Type B pancreatic cell (in vitro differentiated cells): ENCODE data around the gene CENPH. TPM values are rescaled to one million over a fixed set of nuclear protein-coding genes. Genes with fewer than 3 reads are reported as not detected.
A peak's percentile ranks its signal among the peaks of the same experiment; 100 is the strongest.
"Not testable (repeated sequence)": the region's sequence is repeated elsewhere in the genome, so short reads cannot be mapped to it uniquely, and the experiment has no call there.

Experiments
- DNase-seq: peaks from one replicate; pipeline ENCODE4 v3.0.0; 2021; ENCODE audit warnings: mixed read lengths; ENCODE audit not compliant: unreplicated experiment; ENCODE audit errors: extremely low spot score
- H3K27ac Mint-ChIP-seq: 2 replicates; pipeline ENCODE4 v1.8.0; 2021; ENCODE audit warnings: mild to moderate bottlenecking, mixed read lengths
- H3K27me3 Mint-ChIP-seq: 2 replicates; pipeline ENCODE4 v1.8.0; 2021; ENCODE audit warnings: mixed read lengths
- H3K36me3 Mint-ChIP-seq: 2 replicates; pipeline ENCODE4 v1.8.0; 2021; ENCODE audit warnings: mixed read lengths
- H3K4me1 Mint-ChIP-seq: one replicate; pipeline ENCODE4 v1.8.0; 2021; ENCODE audit warnings: mixed read lengths; ENCODE audit not compliant: unreplicated experiment
- H3K4me3 Mint-ChIP-seq: 2 replicates; pipeline ENCODE4 v1.8.0; 2021; ENCODE audit warnings: mild to moderate bottlenecking, mixed read lengths
- H3K9me3 Mint-ChIP-seq: 2 replicates; pipeline ENCODE4 v1.8.0; 2021; ENCODE audit warnings: mixed read lengths
- total RNA-seq: library from RNA; stranded (reverse); gene quantifications from 2 replicates; pipeline ENCODE4 v1.2.1, GENCODE V29; 2021; ENCODE audit warnings: low replicate concordance
- TF ChIP-seq, protein P1 (sequence below): fragments of 200-600 bp; sonication (generic); conservative IDR thresholded peaks from 2 replicates; pipeline ENCODE4 v1.5.0; 2021; ENCODE audit warnings: antibody characterized with exemption, mild to moderate bottlenecking

CENPH gene
- total RNA-seq, 1 donor from 2014 or later, result 27.0 TPM

DNA sequence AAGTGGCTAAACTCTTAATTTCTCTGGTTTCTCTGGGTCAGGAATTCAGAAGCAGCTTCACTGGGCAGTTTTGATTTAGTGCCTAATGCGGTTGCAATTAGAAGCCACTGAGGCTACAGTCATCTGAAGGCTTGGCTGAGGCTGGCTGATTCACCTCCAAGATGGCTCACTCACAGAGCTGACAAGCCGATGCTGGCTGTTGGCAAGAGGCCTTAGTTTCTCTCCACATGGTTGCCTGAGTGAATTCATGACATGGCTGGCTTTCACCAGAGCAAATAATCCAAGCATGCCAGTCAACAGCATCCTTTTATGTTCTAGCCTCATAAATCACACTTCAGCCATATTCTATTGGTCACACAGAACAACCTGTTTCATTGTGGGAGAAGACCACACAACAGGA, 42.5 kb downstream of the CENPH start:
- H3K27ac Mint-ChIP-seq, result no peak overlapping the region
- DNase-seq, result no peak
- H3K27me3 Mint-ChIP-seq, result no peaks in the 10 kb centered on the region
- H3K4me3 Mint-ChIP-seq, result peak overlapping the region; percentile 49
- no peaks in the 10 kb centered on the region for H3K9me3 Mint-ChIP-seq
- H3K4me1 Mint-ChIP-seq, result peaks cover 13% of the 10 kb centered on the region
- TF ChIP-seq, protein P1, sequence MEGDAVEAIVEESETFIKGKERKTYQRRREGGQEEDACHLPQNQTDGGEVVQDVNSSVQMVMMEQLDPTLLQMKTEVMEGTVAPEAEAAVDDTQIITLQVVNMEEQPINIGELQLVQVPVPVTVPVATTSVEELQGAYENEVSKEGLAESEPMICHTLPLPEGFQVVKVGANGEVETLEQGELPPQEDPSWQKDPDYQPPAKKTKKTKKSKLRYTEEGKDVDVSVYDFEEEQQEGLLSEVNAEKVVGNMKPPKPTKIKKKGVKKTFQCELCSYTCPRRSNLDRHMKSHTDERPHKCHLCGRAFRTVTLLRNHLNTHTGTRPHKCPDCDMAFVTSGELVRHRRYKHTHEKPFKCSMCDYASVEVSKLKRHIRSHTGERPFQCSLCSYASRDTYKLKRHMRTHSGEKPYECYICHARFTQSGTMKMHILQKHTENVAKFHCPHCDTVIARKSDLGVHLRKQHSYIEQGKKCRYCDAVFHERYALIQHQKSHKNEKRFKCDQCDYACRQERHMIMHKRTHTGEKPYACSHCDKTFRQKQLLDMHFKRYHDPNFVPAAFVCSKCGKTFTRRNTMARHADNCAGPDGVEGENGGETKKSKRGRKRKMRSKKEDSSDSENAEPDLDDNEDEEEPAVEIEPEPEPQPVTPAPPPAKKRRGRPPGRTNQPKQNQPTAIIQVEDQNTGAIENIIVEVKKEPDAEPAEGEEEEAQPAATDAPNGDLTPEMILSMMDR, result no peak
- peaks cover 8% of the 10 kb centered on the region for H3K36me3 Mint-ChIP-seq

DNA sequence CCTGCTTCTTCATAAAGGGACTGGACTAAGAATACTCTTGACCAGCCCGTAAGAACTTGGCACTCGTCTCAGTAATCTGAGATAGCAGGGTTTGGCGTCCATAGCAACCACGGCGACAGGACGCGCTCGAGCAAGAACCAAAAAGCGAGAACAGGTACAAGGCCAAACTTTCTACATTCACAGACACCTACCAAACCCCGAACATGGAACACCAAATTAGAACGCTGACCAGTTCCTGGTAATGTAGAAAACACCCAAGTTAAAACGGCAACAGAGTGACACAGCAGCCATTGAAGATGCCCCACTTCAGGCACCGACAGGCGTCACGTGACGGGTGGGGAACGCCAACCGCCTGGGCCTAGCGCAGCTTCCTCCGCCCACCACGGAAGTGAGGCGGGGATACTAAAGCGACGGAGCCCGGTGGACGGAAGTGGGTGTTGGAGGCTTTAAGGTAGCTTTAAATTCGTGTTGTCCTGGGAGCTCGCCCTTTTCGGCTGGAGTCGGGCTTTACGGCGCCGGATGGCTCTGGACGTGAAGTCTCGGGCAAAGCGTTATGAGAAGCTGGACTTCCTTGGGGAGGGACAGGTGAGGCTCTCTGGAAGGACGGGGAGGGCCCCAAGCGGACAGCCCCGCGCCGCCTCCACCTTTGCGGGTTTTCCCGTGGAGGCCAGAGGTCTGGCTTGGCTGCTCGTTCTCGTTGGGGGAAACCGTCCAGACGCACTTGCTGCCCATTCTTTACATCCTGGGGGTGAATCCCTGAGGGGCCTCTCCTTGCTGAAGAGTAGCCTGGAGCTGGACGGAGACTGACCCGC, 45.3 kb downstream of the CENPH start, which contains the start of gene CDK7:
CDK7 (plus strand) TSS at position 430 of the 812 bp plus-strand sequence; CDS start at position 520, 90 bp downstream.
- Mint-ChIP-seq H3K36me3 (peaks cover 18% of the 10 kb centered on the region), H3K9me3 (no peaks in the 10 kb centered on the region), H3K27ac (peak within 1 kb of the TSS; percentile 88), H3K4me1 (peaks cover 20% of the 10 kb centered on the region), H3K4me3 (peak within 1 kb of the TSS; percentile 98), H3K27me3 (no peaks in the 10 kb centered on the region)
- DNase-seq, result peak; percentile 88
- TF ChIP-seq, protein P1, result no peak

DNA sequence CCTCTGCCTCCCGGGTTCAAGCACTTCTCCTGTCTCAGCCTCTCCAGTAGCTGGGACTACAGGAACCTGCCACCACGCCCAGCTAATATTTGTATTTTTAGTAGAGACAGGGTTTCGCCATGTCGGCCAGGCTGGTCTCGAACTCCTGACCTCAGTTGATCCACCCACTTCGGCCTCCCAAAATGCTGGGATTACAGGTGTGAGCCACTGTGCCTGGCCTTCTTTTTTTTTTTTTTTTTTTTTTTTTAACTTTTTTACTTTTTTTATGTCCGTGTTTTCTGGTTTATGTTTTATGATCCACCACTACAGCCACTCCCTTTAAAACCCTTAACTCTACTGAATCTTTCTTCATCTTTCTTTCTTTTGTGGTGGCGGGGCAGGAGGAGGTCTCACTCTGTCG, 47.4 kb downstream of the CENPH start:
- Mint-ChIP-seq H3K27ac (peak overlapping the region; percentile 61), H3K4me3 (peak overlapping the region; percentile 84), H3K36me3 (peaks cover 31% of the 10 kb centered on the region), H3K4me1 (peaks cover 20% of the 10 kb centered on the region)
- not testable (repeated sequence) for H3K27me3 Mint-ChIP-seq, DNase-seq, H3K9me3 Mint-ChIP-seq

GRCh38 chr5:69237877-69238276, 48.5 kb downstream of the CENPH start:
- no peaks in the 10 kb centered on the region for H3K27me3 Mint-ChIP-seq
- no peak overlapping the region for H3K27ac Mint-ChIP-seq
- TF ChIP-seq, protein P1, result no peak
- peaks cover 36% of the 10 kb centered on the region for H3K36me3 Mint-ChIP-seq
- H3K4me3 Mint-ChIP-seq, result peak overlapping the region; percentile 84
- no peaks in the 10 kb centered on the region for H3K9me3 Mint-ChIP-seq
- no peak for DNase-seq
- peaks cover 20% of the 10 kb centered on the region for H3K4me1 Mint-ChIP-seq

- Mint-ChIP-seq H3K27me3 (no peaks in the 10 kb centered on the region), H3K4me3 (peak overlapping the region; percentile 66), H3K36me3 (peaks cover 42% of the 10 kb centered on the region), H3K27ac (peak overlapping the region; percentile 53), H3K4me1 (peaks cover 19% of the 10 kb centered on the region), H3K9me3 (no peaks in the 10 kb centered on the region)
- DNase-seq, result no peak
- TF ChIP-seq, protein P1, result no peak
Measured at GRCh38 chr5:69238760-69239251, 49.4 kb downstream of the CENPH start.

DNA sequence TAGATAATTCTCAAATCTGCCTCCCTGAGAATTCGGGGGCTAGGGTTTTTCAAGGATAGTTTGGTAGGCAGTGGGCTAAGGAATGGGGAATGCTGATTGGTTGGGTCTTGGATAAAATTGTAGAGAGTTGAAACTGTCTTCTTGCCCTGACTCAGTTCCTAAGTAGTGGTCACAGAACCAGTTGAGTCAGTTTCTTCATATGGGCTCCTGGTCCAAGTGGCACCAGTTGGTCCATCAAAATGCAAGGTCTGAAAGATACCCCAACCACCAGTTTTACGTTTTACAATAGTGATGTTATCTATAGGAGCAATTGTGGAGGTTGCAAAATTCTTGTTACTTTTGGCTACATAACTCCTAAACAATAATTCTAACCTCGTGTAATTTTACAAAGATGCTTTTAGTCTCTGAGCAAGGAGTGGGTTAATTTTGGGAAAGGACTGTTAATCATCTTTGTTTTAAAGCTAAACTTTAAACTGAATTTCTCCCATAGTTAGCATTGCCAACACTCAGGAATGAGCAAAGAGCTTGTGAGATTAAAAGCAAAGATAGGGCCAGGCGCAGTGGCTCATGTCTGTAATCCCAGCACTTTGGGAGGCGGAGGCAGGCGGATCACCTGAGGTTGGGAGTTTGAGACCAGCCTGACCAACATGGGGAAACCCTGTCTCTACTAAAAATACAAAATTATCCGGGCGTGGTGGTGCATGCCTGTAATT, 53.0 kb downstream of the CENPH start:
- no peak overlapping the region for H3K27ac Mint-ChIP-seq
- no peaks in the 10 kb centered on the region for H3K9me3 Mint-ChIP-seq
- no peaks in the 10 kb centered on the region for H3K27me3 Mint-ChIP-seq
- TF ChIP-seq, protein P1, result no peak
- H3K4me1 Mint-ChIP-seq, result peaks cover 2% of the 10 kb centered on the region
- peaks cover 51% of the 10 kb centered on the region for H3K36me3 Mint-ChIP-seq
- no peak overlapping the region for H3K4me3 Mint-ChIP-seq
- DNase-seq, result no peak
